ENCODE measurements around the gene VRTN. TPM values are rescaled to one million over a fixed set of nuclear protein-coding genes. Genes with fewer than 3 reads are reported as not detected.

VRTN gene
- total RNA-seq, 1 donor from 2014 or later = 0.20 TPM

DNA sequence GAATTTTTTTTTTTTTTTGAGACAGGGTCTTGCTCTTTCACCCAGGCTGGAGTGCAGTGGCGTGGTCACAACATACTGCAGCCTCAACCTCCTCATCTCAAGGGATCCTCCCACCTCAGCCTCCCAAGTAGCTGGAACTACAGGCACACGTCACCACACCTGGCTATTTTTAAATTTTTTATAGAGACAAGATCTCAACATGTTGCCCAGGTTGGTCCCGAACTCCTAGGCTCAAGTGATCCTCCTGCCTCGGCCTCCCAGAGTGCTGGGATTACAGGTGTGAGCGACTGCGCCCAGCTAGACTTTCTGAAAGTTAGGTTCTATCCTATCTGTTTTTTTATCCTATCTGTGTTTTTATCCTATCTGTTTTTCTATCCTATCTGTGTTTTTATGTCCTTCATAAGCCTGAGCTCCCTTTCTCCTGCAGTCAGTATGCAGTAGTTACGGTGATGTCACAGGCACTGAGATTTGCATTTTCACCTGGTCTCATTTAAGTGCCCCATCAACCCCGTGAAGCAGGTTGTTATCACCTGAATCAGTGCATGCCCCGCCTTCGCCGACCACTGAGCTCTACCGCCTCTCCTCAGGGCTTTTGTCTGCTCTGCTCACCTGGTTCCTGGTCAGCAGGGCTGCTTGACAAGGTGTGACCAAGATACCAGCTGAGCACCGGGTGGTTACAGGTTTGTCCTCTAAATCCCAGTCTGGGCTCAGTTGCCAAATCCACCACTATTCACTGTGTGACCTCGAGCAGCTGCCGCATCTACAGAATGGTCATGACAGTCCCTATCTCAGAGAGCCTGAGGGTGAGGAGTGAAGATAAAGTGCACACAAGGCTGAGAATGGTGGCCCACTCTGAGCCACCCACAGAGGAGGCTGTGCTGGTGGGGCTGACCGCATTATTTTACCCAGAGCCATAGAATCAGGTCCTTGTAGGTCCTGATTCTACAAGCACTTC lies 44.6 kb downstream of the VRTN start:
- no peak for DNase-seq

DNA sequence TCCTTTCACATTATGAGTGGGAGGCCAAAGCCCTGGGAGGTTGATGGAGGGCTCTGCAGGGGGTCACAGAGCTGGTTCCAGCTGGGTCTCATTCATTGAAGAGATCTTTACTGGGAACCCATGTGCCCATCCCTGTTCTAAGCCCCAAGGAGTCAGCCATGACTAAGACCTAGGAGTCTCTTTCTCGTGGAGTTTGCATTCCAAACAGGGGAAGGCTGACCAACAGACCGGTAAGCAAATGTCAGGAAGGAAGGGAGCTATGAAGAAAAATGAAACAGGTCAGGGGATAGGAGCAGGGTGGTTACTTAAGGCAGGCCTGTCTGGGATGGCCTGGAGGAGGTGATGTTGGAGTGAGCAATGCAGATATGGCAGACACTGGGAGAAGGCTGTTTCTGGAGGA lies 46.3 kb downstream of the VRTN start:
- DNase-seq = no peak

DNA sequence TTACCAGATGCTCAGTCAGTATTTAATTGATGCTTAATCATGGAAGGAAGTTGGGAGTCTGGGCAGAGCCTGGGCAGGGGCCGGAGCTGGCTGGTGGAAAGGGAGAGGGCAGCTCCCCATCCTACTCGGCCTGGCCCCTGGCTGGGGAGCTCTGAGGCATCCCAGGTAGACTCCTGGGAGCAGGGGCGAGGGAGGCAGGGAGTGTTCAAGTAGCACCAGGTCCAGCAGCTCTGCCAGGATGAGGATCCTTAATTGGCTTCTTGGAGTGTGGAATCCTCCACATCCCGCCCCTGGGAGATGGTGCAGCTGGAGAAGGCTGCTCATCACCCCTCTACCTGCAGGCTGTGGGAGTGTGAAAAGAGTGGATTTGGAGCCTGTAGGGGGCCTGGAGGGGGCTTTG lies 46.8 kb downstream of the VRTN start:
- DNase-seq = no peak

DNA sequence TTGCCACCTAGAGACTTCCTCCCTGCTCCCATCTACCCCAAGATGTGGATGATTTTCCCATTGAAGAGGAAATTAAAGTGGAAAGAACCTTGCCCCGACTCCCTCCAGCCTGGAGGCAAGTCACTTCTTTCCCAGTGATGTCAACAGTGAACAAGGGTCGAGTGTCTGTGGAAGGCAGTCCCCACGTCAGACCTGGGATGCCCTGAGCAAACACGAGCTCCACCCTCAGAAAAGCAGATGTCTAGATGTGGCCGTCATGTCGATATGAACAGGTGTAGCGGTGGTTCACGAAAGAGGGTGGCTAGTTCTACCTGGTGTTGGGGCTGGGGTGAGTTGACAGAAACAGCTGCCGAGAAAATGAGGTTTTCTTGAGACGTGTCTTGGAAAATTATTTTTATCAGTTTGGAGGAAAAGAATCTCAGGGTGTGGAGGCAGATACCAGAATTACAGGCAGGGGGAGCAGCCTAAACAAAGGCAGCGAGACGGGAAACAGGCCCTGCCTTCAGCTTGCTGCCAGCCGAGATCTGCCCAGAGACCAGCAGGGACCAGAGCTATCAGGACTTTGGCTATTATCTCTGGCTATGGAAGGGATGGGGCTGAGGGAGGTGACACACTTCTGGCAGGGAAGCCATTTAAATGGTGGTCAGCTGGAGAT lies 51.9 kb downstream of the VRTN start:
- DNase-seq = no peak

DNA sequence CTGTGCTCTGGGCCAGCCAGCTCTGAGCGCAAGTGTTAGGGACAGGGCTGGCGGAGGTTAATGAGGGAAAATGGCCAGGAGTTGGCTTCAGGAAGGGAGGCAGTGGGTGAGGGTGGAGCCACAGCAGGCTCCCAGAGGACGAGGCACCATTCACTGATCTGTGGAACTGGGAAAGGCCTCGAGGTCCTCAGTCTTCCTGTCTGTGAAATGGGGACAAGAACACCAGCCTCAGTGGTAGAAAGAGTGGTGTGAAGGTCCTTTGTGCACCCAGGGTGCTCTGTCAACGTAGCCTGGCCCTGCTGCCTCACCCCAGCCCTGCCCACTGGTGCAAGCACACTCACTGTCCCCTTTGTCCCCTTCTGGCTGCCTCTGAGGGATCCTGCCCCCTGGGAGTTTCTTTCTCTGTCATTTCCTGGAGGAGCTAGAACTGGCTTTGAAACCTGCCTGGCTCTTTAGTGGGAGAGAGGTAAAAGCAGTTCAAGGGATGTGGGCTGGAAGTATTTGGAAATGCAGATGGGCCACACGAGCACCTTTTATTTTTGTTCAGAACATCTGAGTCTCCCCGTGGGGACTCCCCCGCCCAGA lies 52.7 kb downstream of the VRTN start:
- DNase-seq = no peak

DNA sequence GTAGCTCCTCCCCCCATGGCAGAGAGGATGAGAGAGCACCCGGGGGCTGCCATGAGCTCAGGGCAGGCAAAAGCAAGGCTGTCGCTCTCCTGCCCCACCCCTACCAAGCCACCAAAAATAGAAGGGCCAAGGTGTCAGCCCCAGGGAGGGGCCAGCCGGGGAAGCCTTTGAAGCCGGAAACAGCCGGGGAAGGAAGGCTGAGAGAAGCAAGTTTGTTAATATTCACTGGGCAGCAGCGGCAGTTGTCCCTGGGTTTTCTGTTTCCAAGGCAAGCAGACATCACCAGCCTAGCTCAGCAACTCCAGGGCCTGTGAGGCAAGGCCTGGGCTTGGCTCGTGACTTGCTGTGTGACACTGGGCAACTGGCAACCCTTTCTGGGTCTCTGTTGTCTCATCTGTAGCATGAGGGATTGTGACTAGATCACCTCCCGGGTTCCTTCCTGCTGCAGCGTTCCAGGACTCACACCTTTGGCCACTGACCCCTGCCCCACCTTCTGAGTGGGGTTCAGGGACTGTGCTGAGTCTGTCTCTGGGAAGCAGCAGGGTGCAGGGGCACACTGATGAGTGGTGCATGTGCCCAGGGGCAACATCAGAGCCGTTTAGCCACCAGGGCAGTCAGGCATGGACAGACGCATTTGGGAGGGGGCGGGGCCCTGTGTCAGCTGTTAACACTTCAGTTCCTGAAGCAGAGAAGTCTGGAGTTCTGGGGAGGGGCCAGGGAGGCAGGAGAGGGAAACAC lies 53.4 kb downstream of the VRTN start:
- DNase-seq = no peak

DNA sequence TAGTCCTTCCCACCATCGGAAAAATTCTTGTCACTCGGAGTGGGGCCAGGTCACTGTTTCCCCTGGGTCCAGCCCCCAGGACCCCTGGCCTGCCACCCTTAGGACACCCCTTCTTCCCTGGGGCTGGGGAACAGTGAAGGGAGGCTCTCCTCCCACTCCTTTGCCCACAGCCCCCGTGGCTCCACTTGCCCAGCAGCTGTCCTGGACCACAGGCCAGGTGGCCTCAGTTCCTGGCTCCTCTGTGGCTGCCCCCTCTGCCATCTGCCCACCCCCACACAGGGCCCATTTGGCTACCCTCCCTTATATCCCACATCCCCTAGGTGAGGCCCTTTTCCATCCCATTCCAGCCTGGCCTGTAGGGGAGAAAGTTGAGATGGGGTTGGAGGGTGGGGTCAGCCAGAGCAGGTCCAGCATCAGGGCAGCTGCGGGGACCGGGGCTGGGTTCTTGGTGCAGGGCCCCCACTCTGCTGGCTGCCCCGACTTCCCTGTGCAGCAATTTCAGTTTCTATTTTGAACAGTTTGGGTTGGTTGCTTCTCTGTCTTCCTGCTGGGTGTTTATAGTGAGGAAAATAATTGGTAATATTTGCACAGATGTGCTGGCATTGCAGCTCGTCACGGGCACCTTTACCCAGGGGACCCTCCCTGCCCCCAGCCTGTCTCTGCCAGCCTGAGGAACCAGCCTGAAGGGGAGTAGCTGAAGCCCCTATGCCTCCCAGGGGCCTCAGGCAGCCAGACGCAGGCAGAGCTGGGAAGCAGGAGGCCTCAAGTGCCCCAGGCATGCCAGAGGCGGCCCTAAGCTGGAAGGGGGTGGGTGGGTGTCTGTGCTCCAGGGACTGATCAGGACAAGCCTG lies 54.4 kb downstream of the VRTN start:
- no peak for DNase-seq

DNA sequence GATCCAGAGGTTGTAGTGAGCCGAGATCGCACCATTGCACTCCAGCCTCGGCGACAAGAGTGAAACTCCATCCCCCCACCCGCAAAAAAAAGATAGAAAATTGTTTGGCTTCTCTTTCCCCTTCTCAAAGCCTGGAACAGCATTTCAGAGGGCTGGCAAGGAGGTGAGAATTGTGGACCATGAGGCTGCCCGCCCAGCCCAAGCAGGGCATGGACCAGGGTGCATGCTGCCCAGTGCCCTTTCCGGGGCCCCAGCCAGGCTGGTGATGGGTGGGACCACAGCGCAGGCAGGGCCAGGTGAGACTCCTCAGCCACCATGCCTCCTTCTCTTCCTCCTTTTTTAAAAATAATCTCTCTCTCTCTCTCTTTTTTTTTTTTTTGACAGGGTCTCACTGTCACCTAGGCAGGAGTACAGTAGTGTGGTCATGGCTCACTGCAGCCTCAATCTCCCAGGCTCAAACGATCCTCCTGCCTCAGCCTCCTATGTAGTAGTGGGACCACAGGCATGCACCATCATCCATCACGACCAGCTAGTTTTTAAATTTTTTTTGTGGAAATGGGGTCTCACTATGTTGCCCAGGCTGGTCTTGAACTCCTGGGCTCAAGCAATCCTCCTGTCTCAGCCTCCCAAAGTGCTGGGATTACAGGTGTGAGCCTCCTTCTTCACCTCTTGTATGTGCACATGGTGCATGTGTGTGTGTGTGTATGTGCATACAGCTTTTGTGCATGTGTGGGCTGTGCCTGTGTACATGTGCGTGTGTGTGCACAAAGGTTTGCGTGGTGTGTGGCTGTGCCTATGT lies 55.5 kb downstream of the VRTN start:
- DNase-seq = no peak

DNA sequence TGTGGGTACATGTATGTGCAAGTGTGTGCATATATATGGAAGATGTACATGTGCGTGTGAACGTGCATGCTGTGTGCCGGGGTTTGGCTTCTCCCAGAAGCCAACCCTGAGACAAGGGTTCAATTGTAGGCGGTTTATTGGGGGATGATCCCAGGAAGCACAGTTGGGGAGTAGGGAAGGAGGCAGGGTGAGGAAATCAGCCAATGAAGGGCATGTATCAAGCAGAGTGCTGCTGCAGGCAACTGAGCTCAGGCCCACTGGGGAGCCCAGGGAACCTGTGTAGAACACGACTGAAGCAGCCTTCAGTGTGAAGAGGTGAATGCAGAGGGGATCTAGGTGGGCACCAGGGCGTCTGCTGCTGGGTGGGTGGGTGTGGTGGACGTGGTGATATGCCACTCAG lies 56.2 kb downstream of the VRTN start:
- no peak for DNase-seq

DNA sequence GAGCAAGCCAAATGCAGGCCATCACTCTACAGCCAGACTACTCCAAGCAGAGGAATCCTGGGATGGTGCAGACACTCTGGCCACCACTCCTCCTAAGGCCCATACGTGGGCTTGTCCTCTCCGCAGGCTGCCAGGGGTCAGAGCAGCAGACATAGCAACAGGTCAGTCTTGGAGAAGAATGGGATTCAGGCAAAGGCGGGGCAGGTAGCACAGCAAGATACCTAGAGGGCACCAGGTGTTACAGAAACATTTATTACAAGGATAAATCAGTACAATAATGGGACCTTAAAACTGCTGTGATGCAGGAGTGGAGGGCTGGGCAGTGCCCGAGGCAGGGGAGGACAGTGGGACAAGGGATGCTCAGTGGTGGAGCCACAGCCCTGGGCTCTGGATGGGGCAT lies 57.4 kb downstream of the VRTN start:
- no peak for DNase-seq

DNA sequence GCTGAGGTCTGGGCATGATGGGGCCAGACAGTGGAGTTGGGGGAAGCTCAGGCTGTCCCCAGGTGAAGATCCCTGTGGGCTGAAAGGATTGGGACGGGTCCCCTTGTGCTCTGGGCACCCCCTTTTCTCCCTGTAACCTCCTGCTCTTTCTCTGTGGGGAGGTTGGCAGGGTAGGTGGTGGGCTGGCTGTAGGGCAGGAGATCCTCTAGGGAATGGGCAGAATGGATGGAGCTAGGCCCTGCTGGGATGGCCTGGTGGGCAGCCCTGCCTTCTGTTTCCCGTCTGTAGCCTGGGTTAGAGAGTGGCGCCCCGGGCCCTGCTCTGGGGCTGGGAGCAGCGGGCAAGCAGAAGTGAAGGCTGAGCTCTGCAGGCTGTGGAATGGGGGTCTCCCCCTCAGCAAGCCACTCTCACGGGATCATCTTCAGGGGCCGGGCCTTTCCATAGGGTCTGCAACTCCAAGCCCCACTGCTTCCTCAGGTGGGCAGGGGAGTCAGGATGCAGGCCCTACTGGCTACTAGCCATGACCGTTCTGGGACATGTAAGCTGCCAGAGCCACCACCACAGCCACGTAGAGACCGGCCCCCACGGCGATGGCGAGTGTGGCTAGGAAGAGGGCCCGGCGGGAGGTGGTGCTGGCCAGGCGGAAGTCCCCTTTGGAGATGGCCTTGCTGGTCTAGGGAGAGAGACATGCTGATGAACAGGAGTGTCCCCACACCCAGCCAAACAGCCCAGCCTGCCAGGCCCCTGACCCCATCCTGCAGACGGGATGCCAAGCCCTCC lies 58.9 kb downstream of the VRTN start:
- DNase-seq = no peak

DNA sequence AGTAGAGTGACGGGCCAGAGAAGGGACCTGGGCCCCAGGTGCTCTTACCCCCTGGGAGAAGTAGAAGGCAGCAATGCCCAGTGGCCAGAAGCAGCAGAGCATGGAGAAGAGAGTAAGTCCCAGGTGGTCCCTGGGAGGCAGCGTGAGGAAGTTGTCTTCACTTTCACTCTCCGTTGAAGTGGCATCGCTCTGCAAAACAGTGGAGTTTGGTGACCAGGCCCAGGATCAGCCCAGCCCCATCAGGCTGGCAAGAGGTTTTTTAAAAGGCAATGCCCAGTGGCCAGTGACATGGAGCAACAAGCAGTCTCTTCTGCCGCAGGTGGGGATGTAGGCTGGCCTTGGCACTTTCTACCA lies 59.5 kb downstream of the VRTN start:
- no peak for DNase-seq

DNA sequence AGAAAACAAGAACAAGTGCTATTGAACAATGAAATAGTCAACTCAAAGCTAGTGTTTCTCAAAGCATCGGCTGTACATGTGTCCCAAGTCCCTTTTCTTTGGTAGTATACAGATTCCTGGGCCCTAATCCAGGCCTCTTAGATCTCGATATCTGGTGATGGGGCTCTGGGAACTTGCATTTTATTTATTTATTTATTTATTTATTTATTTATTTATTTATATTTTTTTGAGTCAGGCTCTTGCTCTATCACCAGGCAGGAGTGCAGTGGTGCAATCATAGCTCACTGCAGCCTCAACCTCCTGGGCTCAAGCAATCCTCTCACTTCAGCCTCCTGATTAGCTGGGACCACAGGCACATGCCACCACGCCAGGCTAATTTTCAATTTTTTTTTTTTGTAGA lies 60.6 kb downstream of the VRTN start:
- DNase-seq = no peak

DNA sequence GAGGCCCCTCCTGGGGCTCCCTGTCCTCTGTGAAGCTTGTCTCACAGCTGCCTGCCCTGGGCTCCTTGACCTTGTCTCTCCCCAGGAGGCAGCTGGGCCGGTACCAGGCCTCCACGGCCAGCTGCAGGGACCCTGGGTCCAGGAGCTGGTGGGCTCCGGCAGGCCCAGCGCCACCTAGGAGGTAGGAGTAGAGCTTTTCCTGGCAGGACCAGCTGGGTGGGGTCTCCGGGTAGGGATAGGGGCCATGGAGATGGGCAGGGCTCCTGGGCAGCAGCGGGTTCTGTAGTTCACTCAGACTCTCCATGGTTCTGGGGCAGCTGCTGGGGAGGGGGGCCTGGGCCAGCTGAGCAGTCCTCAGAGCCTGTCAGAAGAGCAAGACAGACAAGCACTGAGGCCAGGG lies 61.2 kb downstream of the VRTN start:
- DNase-seq = no peak

Other genes with a start within 250 kb of the VRTN start
- not detected for gene VSX2, start 109.0 kb upstream of the VRTN start, total RNA-seq
- gene ABCD4, start 45.5 kb upstream of the VRTN start, total RNA-seq = 38.5 TPM
- not detected for gene SYNDIG1L, start 77.7 kb downstream of the VRTN start, total RNA-seq
- gene NPC2, start 144.8 kb downstream of the VRTN start, total RNA-seq = 97.0 TPM
- gene ISCA2, start 145.3 kb downstream of the VRTN start, total RNA-seq = 8.8 TPM

Measured in skin of body (tissue), 2 donors.